G401 (cell line): ENCODE results near the gene SBNO2. TPM values are rescaled to one million over a fixed set of nuclear protein-coding genes. Genes with fewer than 3 reads are reported as not detected.

Experiments
- DNase-seq: peaks from one replicate; pipeline ENCODE4 v3.0.0-alpha.2; 2015; ENCODE audit warnings: low spot score
- in situ Hi-C: cut with HindIII; loops from 2 replicates; pipeline ENCODE4 v1.10.0; 2016; ENCODE audit warnings: low sequenced_read_pairs, mixed read lengths
- total RNA-seq: library from RNA; depleted of rRNA; stranded (reverse); fragments of >200 nt; shearing (Covaris generic); gene quantifications from 2 replicates; pipeline ENCODE4 v1.2.3, GENCODE V29; 2014

SBNO2 gene
- total RNA-seq, 1 experiment from 2014 or later: 25.1 TPM

- no peak for DNase-seq
- in situ Hi-C loops: no loop called here
Observed at GRCh38 chr19:1171755-1172352, 2.2 kb downstream of the SBNO2 start.

GRCh38 chr19:1170938-1171754, 2.9 kb downstream of the SBNO2 start:
- in situ Hi-C loops: no loop called here

GRCh38 chr19:1169921-1170885, 3.9 kb downstream of the SBNO2 start:
- DNase-seq: peak; percentile 68
- in situ Hi-C loops: no loop called here

More at GRCh38 chr19:1170938-1171754, 2.9 kb downstream of the SBNO2 start:
- no peak for DNase-seq

GRCh38 chr19:1169411-1169791, 4.7 kb downstream of the SBNO2 start:
- no peak for DNase-seq
- in situ Hi-C loops: no loop called here

- no peak for DNase-seq
- in situ Hi-C loops: no loop called here
Observed at GRCh38 chr19:1168572-1169410, 5.3 kb downstream of the SBNO2 start.

GRCh38 chr19:1167687-1168571, 6.1 kb downstream of the SBNO2 start:
- no peak for DNase-seq

GRCh38 chr19:1166872-1167573, 7.0 kb downstream of the SBNO2 start:
- in situ Hi-C loops: no loop called here
- DNase-seq: no peak

More at GRCh38 chr19:1167687-1168571, 6.1 kb downstream of the SBNO2 start:
- in situ Hi-C loops: no loop called here

GRCh38 chr19:1164684-1165531, 9.2 kb downstream of the SBNO2 start:
- DNase-seq: no peak
- in situ Hi-C loops: no loop called here

GRCh38 chr19:1163934-1164683, 10.0 kb downstream of the SBNO2 start:
- DNase-seq: peak; percentile 61
- in situ Hi-C loops: no loop called here

GRCh38 chr19:1163283-1163933, 10.7 kb downstream of the SBNO2 start:
- in situ Hi-C loops: no loop called here
- DNase-seq: no peak

GRCh38 chr19:1162404-1163282, 11.4 kb downstream of the SBNO2 start:
- DNase-seq: no peak
- in situ Hi-C loops: no loop called here

GRCh38 chr19:1161716-1162115, 12.4 kb downstream of the SBNO2 start:
- no peak for DNase-seq
- in situ Hi-C loops: no loop called here

- in situ Hi-C loops: no loop called here
- DNase-seq: no peak
Observed at GRCh38 chr19:1159864-1160595, 14.0 kb downstream of the SBNO2 start.
